DMS114 treated with DMSO at 0.1 percent for 48 hours (cell line): Measurements from ENCODE around the gene RTL1.

Experiments
- DNase-seq: peaks from one replicate; lab custom pipeline; 2025; ENCODE audit not compliant: unreplicated experiment; lab: John Stamatoyannopoulos, UW

RTL1 gene

GRCh38 chr14:100898935-100899883 is 4.3 kb downstream of the RTL1 start:
- DNase-seq, result no peak

GRCh38 chr14:100898465-100898864 is 5.1 kb downstream of the RTL1 start:
- DNase-seq, result no peak

GRCh38 chr14:100896369-100897060 is 7.0 kb downstream of the RTL1 start:
- DNase-seq, result no peak

- no peak for DNase-seq
Observed at GRCh38 chr14:100895411-100895810, 8.1 kb downstream of the RTL1 start.

- DNase-seq, result no peak
Observed at GRCh38 chr14:100894416-100894815, 9.1 kb downstream of the RTL1 start.

- DNase-seq, result no peak
Observed at GRCh38 chr14:100893760-100894159, 9.8 kb downstream of the RTL1 start.

- DNase-seq, result no peak
Observed at GRCh38 chr14:100893228-100893601, 10.3 kb downstream of the RTL1 start.

GRCh38 chr14:100892496-100893227 is 10.9 kb downstream of the RTL1 start:
- DNase-seq, result no peak

GRCh38 chr14:100891501-100892445 is 11.7 kb downstream of the RTL1 start:
- no peak for DNase-seq

- DNase-seq, result no peak
Observed at GRCh38 chr14:100891051-100891450, 12.5 kb downstream of the RTL1 start.

- no peak for DNase-seq
Observed at GRCh38 chr14:100890061-100890850, 13.3 kb downstream of the RTL1 start.

GRCh38 chr14:100889641-100890040 is 13.9 kb downstream of the RTL1 start:
- DNase-seq, result no peak

- DNase-seq, result no peak
Observed at GRCh38 chr14:100888789-100889315, 14.7 kb downstream of the RTL1 start.

GRCh38 chr14:100887728-100888335 is 15.7 kb downstream of the RTL1 start:
- no peak for DNase-seq

- DNase-seq, result no peak
Observed at GRCh38 chr14:100885617-100886016, 17.9 kb downstream of the RTL1 start.

GRCh38 chr14:100885196-100885595 is 18.3 kb downstream of the RTL1 start:
- no peak for DNase-seq

GRCh38 chr14:100884456-100884855 is 19.1 kb downstream of the RTL1 start:
- DNase-seq, result no peak

GRCh38 chr14:100883789-100884101 is 19.8 kb downstream of the RTL1 start:
- DNase-seq, result no peak
